K562 (cell line): Measurements from ENCODE around the gene BHLHE40. TPM values are rescaled to one million over a fixed set of nuclear protein-coding genes. Genes with fewer than 3 reads are reported as not detected.
A peak's percentile ranks its signal among the peaks of the same experiment; 100 is the strongest.

Experiments used
- ATF1 ChIP-seq, 2 experiments: fragments of 450-650 bp in 1 of 2; IDR thresholded peaks; 2 replicates each; pipeline ENCODE4 v1.6.1; 2016; ENCODE audit warnings: missing compliant biosample characterization in 1 of 2, missing genetic modification characterization in 1 of 2
- CBFA2T2 ChIP-seq: fragments of 450-650 bp; conservative IDR thresholded peaks from 2 replicates; pipeline ENCODE4 v1.6.1; 2017; ENCODE audit warnings: mild to moderate bottlenecking
- ESRRB ChIP-seq: fragments of 250-450 bp; sonication (Bioruptor Pico); IDR thresholded peaks from 2 replicates; pipeline ENCODE4 v1.5.0; 2020; ENCODE audit warnings: mild to moderate bottlenecking, moderate library complexity, borderline replicate concordance
- POLR2AphosphoS2 ChIP-seq: IDR thresholded peaks from 2 replicates; pipeline ENCODE4 v1.6.1; 2012; ENCODE audit warnings: low read length, improper control_type of control experiment
- POLR2G ChIP-seq: fragments of 200-400 bp; formaldehyde crosslinking; IDR thresholded peaks from 2 replicates; pipeline ENCODE4 v1.6.1; 2017; ENCODE audit warnings: low read depth, mild to moderate bottlenecking, antibody characterized with exemption, low read length, moderate library complexity
- POU5F1 ChIP-seq: fragments of 150-350 bp; IDR thresholded peaks from 2 replicates; pipeline ENCODE4 v1.6.1; 2014; ENCODE audit warnings: borderline replicate concordance, low read length, low read depth, mild to moderate bottlenecking; ENCODE audit not compliant: partially characterized antibody
- SUPT5H ChIP-seq: fragments of 450-650 bp; IDR thresholded peaks from 2 replicates; pipeline ENCODE4 v1.6.1; 2016
- TCF7L2 ChIP-seq: fragments of 150-350 bp; IDR thresholded peaks from 2 replicates; pipeline ENCODE4 v1.6.1; 2016; ENCODE audit warnings: low read depth, mild to moderate bottlenecking, low read length, moderate library complexity
- TFAP4 ChIP-seq: sonication (generic); formaldehyde crosslinking; IDR thresholded peaks from 2 replicates; pipeline ENCODE4 v1.8.0; 2022; ENCODE audit warnings: missing genetic modification reagents, mild to moderate bottlenecking, moderate library complexity, borderline replicate concordance
- ZBTB17 ChIP-seq: fragments of 450-650 bp; formaldehyde crosslinking; IDR thresholded peaks from 2 replicates; pipeline ENCODE4 v1.4.0; 2020; ENCODE audit warnings: mild to moderate bottlenecking
- ZC3H4 ChIP-seq: sonication (generic); formaldehyde crosslinking; IDR thresholded peaks from 2 replicates; pipeline ENCODE4 v1.9.0; 2021; ENCODE audit warnings: missing genetic modification reagents, borderline replicate concordance
- ZNF232 ChIP-seq: sonication (generic); formaldehyde crosslinking; IDR thresholded peaks from 2 replicates; pipeline ENCODE4 v1.8.0; 2022; ENCODE audit warnings: mild to moderate bottlenecking, missing genetic modification reagents
- ZNF253 ChIP-seq: fragments of 250-450 bp; sonication (Bioruptor Pico); conservative IDR thresholded peaks from 2 replicates; pipeline ENCODE4 v1.6.1; 2021; ENCODE audit warnings: mild to moderate bottlenecking
- ZNF449 ChIP-seq: fragments of 250-450 bp; sonication (Bioruptor Pico); IDR thresholded peaks from 2 replicates; pipeline ENCODE4 v1.8.0; 2022; ENCODE audit warnings: moderate library complexity, mild to moderate bottlenecking, inconsistent platforms
- ZNF551 ChIP-seq: fragments of 250-450 bp; sonication (Bioruptor Pico); IDR thresholded peaks from 2 replicates; pipeline ENCODE4 v1.5.0; 2021; ENCODE audit warnings: mild to moderate bottlenecking, moderate library complexity
- polyA plus RNA-seq, 8 experiments: library from polyadenylated mRNA; depleted of rRNA in 4 of 8; stranded (reverse) in 5 of 8; unstranded in 3 of 8; fragments of >200 nt; fragmentation: Nextera tagmentation in 2 of 8; fragmentation: Illumina TruSeq in 1 of 8; extraction: Ambion mirVana in 2 of 8; extraction: Trizol in 1 of 8; gene quantifications; 2 replicates each; pipeline versions ENCODE4 v1.2.1 to v1.2.3, GENCODE V29; 2011 to 2014; ENCODE audit warnings: inconsistent platforms in 1 of 8, missing spikeins in 1 of 8
- total RNA-seq, 7 experiments: library from RNA; depleted of rRNA in 6 of 7; stranded (reverse); fragments of >200 nt in 6 of 7; fragmentation: Illumina TruSeq in 2 of 7; extraction: Trizol in 2 of 7; gene quantifications; 2 replicates each; pipeline versions ENCODE4 v1.2.1 to v1.2.3, GENCODE V29; 2011 to 2021; ENCODE audit warnings: low replicate concordance in 1 of 7
- TF ChIP-seq, protein P1 (sequence below): fragments of 250-450 bp; sonication (Bioruptor Pico); IDR thresholded peaks from 2 replicates; pipeline ENCODE4 v1.5.0; 2021; ENCODE audit warnings: mild to moderate bottlenecking, borderline replicate concordance
- TF ChIP-seq, protein P2 (sequence below), 2 experiments: fragments of 250-450 bp in 1 of 2; fragments of 450-650 bp in 1 of 2; sonication (Bioruptor Pico) in 1 of 2; IDR thresholded peaks; 2 replicates each; pipeline versions ENCODE4 v1.6.1 to v1.8.0; 2016 to 2021; ENCODE audit warnings: mild to moderate bottlenecking in 2 of 2, moderate library complexity in 2 of 2, missing compliant biosample characterization in 1 of 2, missing genetic modification characterization in 1 of 2
- TF ChIP-seq, protein P3 (sequence below): fragments of 250-450 bp; sonication (Bioruptor Pico); IDR thresholded peaks from 2 replicates; pipeline ENCODE4 v1.8.0; 2021; ENCODE audit warnings: moderate library complexity, mild to moderate bottlenecking, inconsistent platforms
- TF ChIP-seq, protein P4 (sequence below): fragments of 250-450 bp; sonication (Bioruptor Pico); IDR thresholded peaks from 2 replicates; pipeline ENCODE4 v1.5.0; 2021; ENCODE audit warnings: mild to moderate bottlenecking, moderate library complexity

Gene BHLHE40
- total and polyA plus RNA-seq, 9 of the 15 experiments (the other 6 are each of a cell fraction or from before 2014, with no cell fraction given) = 12.0 to 83.9 (median 31.4) TPM

DNA sequence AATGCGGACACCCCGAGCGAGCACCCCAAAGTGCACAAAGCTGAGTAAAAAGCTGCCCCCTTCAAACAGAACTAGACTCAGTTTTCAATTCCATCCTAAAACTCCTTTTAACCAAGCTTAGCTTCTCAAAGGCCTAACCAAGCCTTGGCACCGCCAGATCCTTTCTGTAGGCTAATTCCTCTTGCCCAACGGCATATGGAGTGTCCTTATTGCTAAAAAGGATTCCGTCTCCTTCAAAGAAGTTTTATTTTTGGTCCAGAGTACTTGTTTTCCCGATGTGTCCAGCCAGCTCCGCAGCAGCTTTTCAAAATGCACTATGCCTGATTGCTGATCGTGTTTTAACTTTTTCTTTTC is 5.3 kb downstream of the BHLHE40 start (continued):
- TF ChIP-seq, protein P1, sequence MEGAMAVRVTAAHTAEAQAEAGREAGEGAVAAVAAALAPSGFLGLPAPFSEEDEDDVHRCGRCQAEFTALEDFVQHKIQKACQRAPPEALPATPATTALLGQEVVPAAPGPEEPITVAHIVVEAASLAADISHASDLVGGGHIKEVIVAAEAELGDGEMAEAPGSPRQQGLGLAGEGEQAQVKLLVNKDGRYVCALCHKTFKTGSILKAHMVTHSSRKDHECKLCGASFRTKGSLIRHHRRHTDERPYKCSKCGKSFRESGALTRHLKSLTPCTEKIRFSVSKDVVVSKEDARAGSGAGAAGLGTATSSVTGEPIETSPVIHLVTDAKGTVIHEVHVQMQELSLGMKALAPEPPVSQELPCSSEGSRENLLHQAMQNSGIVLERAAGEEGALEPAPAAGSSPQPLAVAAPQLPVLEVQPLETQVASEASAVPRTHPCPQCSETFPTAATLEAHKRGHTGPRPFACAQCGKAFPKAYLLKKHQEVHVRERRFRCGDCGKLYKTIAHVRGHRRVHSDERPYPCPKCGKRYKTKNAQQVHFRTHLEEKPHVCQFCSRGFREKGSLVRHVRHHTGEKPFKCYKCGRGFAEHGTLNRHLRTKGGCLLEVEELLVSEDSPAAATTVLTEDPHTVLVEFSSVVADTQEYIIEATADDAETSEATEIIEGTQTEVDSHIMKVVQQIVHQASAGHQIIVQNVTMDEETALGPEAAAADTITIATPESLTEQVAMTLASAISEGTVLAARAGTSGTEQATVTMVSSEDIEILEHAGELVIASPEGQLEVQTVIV (CRISPR knock-in tag) = no peak
- TF ChIP-seq, protein P2, sequence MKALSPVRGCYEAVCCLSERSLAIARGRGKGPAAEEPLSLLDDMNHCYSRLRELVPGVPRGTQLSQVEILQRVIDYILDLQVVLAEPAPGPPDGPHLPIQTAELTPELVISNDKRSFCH (CRISPR knock-in tag; IDR thresholded peaks at IDR 0.05) = no peak
- TF ChIP-seq, protein P2 (tag; IDR thresholded peaks at IDR 0.05) = no peak
- no peak for TF ChIP-seq ZNF232 (CRISPR knock-in tag)
- TF ChIP-seq TCF7L2 = no peak
- no peak for TF ChIP-seq ZC3H4 (CRISPR knock-in tag)
- 0 out of 2 replicates have a peak, but pooled peaks have one; percentile 12 for TF ChIP-seq SUPT5H
- peak; percentile 34; the same call in 1 of the 2 replicates for TF ChIP-seq POLR2G
- TF ChIP-seq TFAP4 (CRISPR knock-in tag) = no peak
- TF ChIP-seq ZBTB17 = no peak
- no peak for TF ChIP-seq ZNF253
- 0 out of 2 replicates have a peak, but pooled peaks have one; percentile 60 for TF ChIP-seq ZNF551 (CRISPR knock-in tag)
- peak; percentile 33; the same call in 1 of the 2 replicates for TF ChIP-seq POLR2AphosphoS2
- TF ChIP-seq ZNF449 (CRISPR knock-in tag) = no peak
- TF ChIP-seq, protein P3, sequence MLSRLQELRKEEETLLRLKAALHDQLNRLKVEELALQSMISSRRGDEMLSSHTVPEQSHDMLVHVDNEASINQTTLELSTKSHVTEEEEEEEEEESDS (CRISPR knock-in tag) = no peak
- TF ChIP-seq, protein P4, sequence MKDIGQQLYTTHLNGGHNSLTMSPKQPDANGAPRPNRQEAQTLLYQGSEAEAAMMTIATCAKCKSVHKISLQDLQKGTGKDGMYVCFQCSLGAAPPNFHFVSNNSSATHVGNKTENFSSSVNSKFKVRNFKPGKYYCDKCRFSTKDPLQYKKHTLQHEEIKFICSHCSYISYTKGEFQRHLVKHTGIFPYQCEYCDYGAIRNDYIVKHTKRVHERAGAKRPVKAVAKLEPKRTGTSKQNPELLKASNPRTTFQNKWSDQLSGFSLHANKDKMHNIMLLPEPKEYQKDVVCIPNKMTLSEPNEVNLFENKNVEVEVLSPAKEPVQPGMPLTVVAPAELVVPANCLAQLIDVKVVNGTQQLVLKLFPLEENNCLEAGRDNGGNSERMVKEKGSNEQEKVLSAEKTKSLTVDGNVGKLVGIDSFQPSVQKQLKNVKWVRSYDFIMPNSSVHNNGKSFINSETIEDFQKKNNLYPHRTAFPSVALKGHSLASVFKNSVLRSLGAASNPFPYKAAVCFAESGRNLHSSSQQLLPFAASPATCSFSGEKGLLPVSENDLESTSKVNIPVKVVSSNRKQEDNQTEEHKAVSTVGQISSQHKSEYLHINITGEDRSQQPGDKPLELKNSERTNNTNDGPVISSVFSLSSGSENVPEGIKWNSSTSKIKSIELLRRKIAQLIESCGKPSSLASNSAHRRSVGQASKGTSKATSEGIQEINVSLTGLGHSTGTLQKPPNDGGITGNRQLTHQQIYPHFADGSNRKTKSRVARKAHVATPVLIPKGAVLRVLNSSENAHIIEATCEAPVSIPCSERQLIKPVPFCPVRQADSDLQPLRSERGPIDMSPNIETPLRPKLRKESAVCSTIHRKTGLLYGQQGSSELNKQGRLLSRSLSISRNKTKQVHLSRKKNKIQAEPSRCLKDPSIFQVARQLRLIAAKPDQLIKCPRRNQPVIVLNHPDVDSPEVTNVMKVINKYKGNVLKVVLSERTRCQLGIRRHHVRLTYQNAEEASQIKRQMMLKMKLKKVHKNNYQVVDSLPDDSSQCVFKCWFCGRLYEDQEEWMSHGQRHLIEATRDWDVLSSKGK (CRISPR knock-in tag) = 0 out of 2 replicates have a peak, but pooled peaks have one; percentile 61
- TF ChIP-seq POU5F1 = no peak
- TF ChIP-seq CBFA2T2 = no peak
- no peak for TF ChIP-seq ATF1 (CRISPR knock-in tag; IDR thresholded peaks at IDR 0.05)
- no peak for TF ChIP-seq ATF1 (tag; IDR thresholded peaks at IDR 0.05)
- TF ChIP-seq ESRRB (CRISPR knock-in tag) = no peak
